Brain microvascular endothelial cell (primary cell): Measurements from ENCODE around the gene TMEM219.

ENCODE experiments used
- DNase-seq: peaks from one replicate; pipeline ENCODE4 v3.0.0-alpha.2; 2020
- H3K27ac ChIP-seq: fragments of 250-450 bp; sonication (Bioruptor Pico); 2 replicates; pipeline ENCODE4 v1.5.1; 2020; ENCODE audit warnings: mild to moderate bottlenecking, moderate library complexity
- H3K27me3 ChIP-seq: fragments of 250-450 bp; sonication (Bioruptor Pico); replicated peaks from 2 replicates; pipeline ENCODE4 v1.5.1; 2020; ENCODE audit warnings: mild to moderate bottlenecking
- H3K36me3 ChIP-seq: fragments of 250-450 bp; sonication (Bioruptor Pico); replicated peaks from 2 replicates; pipeline ENCODE4 v1.5.1; 2020; ENCODE audit warnings: mild to moderate bottlenecking
- H3K4me3 ChIP-seq: 2 replicates; pipeline ENCODE4 v1.5.1; 2011; ENCODE audit warnings: low read depth, mild to moderate bottlenecking, control low read depth, low read length, moderate library complexity
- in situ Hi-C: cut with HindIII; loops from 2 replicates; pipeline ENCODE4 v1.10.0; 2017; ENCODE audit warnings: low sequenced_read_pairs, low pct_ligation_motif_present
- TF ChIP-seq, protein P1 (sequence below): IDR thresholded peaks from 2 replicates; pipeline ENCODE4 v1.5.1; 2011; ENCODE audit warnings: low read depth, mild to moderate bottlenecking, moderate library complexity, low read length, control low read depth, inconsistent platforms; ENCODE audit errors: missing control alignments

TMEM219 gene

DNA sequence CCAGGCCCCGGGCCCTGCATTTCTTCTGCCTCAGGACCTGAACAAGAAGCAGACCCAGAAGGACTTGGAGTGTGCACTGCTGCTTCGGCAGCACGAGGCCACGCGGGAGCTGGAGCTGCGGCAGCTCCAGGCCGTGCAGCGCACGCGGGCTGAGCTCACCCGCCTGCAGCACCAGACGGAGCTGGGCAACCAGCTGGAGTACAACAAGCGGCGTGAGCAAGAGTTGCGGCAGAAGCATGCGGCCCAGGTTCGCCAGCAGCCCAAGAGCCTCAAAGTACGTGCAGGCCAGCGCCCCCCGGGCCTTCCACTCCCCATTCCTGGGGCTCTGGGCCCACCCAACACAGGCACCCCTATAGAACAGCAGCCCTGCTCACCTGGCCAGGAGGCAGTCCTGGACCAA is 24.4 kb downstream of the TMEM219 start:
- TF ChIP-seq, protein P1, sequence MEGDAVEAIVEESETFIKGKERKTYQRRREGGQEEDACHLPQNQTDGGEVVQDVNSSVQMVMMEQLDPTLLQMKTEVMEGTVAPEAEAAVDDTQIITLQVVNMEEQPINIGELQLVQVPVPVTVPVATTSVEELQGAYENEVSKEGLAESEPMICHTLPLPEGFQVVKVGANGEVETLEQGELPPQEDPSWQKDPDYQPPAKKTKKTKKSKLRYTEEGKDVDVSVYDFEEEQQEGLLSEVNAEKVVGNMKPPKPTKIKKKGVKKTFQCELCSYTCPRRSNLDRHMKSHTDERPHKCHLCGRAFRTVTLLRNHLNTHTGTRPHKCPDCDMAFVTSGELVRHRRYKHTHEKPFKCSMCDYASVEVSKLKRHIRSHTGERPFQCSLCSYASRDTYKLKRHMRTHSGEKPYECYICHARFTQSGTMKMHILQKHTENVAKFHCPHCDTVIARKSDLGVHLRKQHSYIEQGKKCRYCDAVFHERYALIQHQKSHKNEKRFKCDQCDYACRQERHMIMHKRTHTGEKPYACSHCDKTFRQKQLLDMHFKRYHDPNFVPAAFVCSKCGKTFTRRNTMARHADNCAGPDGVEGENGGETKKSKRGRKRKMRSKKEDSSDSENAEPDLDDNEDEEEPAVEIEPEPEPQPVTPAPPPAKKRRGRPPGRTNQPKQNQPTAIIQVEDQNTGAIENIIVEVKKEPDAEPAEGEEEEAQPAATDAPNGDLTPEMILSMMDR = no peak
- no peak overlapping the region for H3K4me3 ChIP-seq
- no peaks in the 10 kb centered on the region for H3K27me3 ChIP-seq
- no peak overlapping the region for H3K27ac ChIP-seq
- H3K36me3 ChIP-seq = peaks cover 96% of the 10 kb centered on the region
- DNase-seq = no peak
- in situ Hi-C loops = no loop called here

DNA sequence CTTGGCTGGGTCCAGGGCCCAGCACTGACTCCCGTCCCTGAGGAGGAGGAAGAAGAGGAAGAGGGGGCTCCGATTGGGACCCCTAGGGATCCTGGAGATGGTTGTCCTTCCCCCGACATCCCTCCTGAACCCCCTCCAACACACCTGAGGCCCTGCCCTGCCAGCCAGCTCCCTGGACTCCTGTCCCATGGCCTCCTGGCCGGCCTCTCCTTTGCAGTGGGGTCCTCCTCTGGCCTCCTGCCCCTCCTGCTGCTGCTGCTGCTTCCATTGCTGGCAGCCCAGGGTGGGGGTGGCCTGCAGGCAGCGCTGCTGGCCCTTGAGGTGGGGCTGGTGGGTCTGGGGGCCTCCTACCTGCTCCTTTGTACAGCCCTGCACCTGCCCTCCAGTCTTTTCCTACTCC is 25.1 kb downstream of the TMEM219 start:
- H3K27ac ChIP-seq = no peak overlapping the region
- TF ChIP-seq, protein P1 = no peak
- DNase-seq = no peak
- in situ Hi-C loops = no loop called here
- no peak overlapping the region for H3K4me3 ChIP-seq
- H3K27me3 ChIP-seq = no peaks in the 10 kb centered on the region
- peaks cover 95% of the 10 kb centered on the region for H3K36me3 ChIP-seq

DNA sequence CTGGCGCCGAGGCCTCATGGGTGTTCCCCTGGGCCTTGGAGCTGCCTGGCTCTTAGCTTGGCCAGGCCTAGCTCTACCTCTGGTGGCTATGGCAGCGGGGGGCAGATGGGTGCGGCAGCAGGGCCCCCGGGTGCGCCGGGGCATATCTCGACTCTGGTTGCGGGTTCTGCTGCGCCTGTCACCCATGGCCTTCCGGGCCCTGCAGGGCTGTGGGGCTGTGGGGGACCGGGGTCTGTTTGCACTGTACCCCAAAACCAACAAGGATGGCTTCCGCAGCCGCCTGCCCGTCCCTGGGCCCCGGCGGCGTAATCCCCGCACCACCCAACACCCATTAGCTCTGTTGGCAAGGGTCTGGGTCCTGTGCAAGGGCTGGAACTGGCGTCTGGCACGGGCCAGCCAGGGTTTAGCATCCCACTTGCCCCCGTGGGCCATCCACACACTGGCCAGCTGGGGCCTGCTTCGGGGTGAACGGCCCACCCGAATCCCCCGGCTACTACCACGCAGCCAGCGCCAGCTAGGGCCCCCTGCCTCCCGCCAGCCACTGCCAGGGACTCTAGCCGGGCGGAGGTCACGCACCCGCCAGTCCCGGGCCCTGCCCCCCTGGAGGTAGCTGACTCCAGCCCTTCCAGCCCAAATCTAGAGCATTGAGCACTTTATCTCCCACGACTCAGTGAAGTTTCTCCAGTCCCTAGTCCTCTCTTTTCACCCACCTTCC is 25.6 kb downstream of the TMEM219 start:
- DNase-seq = no peak
- Histone ChIP-seq H3K27ac (no peak overlapping the region), H3K4me3 (no peak overlapping the region), H3K36me3 (peaks cover 91% of the 10 kb centered on the region), H3K27me3 (no peaks in the 10 kb centered on the region)
- in situ Hi-C loops = no loop called here
- TF ChIP-seq, protein P1 = no peak

DNA sequence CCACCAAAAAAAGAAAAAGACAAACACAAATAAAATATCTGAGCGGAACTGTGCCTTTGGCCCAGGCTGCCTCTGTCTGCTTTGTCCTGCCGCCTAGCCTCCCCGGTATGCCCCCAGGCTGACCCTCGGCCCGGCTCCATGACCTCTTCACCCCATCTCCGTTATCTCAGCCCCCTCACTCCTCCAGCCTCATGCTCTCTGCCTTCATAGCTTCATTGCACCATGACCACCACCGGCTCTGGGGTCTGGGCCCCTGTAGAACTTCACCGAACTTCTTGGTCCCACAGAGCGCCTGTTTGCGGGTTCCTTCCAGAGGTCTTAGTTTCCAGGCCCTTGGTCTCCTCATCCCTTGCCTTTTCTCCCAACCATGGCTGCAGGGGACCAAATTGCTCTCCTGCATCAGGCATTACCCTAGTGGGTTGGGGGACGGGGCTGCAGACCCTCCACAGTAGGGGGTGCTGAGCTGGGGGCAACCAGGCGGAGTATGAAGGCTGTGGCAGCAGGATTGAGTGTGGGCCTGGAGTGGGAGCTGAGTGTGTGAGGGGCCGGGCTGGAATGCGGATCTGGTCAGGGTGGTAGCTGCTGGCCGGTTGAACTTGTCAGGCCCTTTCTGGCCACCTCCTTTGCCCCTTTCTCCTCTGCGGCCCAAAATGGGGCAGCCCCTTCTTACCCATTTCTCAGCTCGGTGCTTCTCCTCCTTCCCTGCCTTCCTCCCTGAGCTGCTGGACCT is 26.6 kb downstream of the TMEM219 start:
- no peak for DNase-seq
- Histone ChIP-seq H3K27ac (no peak overlapping the region), H3K27me3 (no peaks in the 10 kb centered on the region), H3K4me3 (no peak overlapping the region), H3K36me3 (peaks cover 91% of the 10 kb centered on the region)
- TF ChIP-seq, protein P1 = no peak
- in situ Hi-C loops = no loop called here

DNA sequence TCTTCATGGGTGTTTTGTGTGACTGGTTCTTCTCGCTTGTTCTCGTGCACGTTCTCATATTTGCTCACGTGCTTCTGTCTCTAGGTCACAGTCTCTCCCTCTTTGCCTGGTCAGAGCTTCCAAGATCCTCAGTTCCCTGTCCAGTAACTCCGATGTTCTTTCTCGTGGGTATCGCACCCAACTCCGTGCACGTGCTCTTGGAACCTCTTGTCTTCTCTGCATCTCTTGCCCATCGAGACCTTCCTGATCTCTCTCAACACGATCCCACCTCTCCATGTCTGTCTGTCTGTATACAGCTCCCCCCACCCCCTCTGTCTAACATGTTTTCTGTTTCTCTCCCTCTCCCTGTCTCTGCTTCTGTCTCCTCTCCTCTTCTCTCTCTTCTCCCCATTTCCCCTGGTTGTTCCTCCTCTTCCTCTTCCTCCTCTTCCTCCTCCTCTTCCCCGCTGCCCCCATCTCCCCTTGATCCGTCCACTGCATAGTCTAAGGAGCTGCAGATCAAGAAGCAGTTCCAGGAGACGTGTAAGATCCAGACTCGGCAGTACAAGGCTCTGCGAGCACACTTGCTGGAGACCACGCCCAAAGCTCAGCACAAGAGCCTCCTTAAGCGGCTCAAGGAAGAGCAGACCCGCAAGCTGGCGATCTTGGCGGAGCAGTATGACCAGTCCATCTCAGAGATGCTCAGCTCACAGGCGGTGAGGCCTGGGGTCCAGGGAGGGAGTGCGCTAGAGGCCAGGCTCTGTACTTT is 27.4 kb downstream of the TMEM219 start:
- Histone ChIP-seq H3K36me3 (peaks cover 87% of the 10 kb centered on the region), H3K27ac (no peak overlapping the region), H3K27me3 (no peaks in the 10 kb centered on the region), H3K4me3 (no peak overlapping the region)
- TF ChIP-seq, protein P1 = no peak
- in situ Hi-C loops = no loop called here
- no peak for DNase-seq
